Middle frontal gyrus (tissue), 1 donor: ENCODE data around the gene APOBEC2.

Experiments
- DNase-seq: peaks from one replicate; pipeline ENCODE4 v3.0.0-alpha.2; 2015; ENCODE audit warnings: low spot score; ENCODE audit errors: extremely low spot score

The APOBEC2 gene

DNA sequence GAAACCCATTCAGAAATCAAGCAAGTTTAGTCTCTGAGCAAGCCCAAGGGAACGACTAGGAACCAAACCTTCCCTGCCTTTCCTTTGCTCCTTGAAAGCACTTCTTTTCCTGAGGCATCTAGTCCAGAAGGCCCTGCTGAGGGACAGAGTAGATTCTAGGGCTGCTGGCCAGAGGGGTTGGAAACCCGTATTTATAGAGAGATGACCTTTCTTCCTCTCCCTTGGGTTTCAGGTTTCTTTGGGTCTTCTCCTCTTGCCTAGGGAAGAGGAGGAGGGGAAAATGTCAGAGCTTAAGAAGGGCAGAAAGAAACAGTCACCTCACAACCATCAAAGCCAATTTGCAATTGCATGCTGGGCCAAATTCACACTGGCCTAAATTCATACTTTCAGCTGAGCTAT, 5.8 kb downstream of the APOBEC2 start:
- no peak for DNase-seq

DNA sequence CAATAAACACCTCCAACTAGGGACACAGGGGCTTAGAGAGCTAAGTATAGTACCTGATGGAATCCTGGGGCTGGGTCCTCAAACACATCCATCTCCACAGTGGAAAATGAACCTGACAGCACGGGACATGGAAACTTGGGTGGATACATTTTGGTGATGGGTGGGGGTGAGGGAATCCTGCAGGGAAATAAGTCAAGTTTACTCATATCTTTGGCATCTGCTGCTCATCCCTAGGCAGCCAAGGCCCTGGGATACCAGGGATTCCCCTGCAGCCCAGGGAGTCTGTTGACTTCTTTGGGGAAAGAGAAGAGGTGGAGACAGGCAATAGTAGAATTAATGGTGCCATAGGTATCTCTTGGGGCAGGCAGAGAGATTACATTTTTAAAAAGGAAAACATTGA, 6.6 kb downstream of the APOBEC2 start:
- DNase-seq: no peak

DNA sequence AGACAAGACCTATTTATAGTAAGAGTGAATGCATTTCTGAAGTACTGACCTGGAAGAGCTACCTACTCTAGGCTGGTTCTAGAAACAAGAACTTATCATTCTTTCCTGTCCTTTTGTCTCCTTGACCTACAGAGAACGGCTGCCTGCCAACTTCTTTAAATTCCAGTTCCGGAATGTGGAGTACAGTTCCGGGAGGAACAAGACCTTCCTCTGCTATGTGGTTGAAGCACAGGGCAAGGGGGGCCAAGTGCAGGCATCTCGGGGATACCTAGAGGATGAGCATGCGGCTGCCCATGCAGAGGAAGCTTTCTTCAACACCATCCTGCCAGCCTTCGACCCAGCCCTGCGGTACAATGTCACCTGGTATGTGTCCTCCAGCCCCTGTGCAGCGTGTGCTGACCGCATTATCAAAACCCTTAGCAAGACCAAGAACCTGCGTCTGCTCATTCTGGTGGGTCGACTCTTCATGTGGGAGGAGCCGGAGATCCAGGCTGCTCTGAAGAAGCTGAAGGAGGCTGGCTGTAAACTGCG, 8.3 kb downstream of the APOBEC2 start:
- DNase-seq: no peak

DNA sequence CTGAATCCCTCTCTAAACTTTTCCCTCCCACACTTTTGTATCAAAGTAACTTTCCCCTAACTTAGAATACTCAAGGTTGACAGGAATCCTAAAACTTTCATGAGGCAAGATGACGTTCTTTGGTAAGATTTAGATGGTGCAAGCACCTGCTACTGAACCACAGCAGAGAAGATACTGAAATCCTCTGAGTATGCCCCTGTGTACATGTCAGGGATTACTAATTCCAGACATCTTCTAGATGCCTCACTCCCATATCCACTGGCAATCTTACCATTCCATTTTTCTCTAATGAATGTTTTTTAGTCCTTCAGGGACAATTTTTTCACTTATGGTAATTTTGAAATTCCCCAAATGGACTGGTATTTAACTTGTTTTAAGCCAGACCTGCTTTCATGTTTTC, 9.1 kb downstream of the APOBEC2 start:
- no peak for DNase-seq

DNA sequence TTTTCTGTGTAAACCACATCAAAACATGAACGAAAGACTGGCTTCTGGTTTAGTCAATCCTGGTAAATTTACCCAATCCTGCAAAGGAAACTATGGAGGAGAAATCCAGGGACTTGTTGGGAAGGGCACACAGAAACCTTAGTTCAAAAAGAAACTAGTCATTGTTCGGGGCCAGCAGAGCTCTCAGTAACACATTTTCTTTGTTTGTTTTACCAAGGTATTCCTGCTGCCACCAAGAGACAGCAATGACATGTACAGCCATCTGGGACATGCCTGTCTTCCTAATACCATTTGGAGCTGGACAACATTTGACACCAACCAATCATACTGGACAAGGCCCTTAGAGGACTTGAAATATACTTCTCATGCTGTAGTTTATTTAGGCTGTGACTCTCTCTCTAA, 10.9 kb downstream of the APOBEC2 start:
- DNase-seq: no peak

DNA sequence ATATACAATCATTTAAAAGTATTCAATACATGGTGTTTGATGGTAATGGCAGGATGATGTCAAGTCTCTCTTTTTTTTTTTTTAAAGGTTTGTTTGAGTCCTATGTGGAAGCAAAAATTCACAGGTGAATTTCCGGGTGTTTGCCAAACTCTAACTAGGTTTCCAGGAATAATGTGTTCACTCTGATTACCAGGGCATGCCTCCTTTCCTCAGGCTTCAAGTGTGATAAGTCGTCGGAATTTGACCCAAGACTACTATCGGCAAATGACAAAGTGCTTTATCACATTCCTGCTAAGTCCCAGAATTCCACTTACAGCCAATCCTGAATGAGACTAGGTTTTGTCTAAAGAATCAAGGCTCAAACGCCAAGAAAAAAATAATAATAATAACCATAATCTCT, 11.8 kb downstream of the APOBEC2 start:
- no peak for DNase-seq

DNA sequence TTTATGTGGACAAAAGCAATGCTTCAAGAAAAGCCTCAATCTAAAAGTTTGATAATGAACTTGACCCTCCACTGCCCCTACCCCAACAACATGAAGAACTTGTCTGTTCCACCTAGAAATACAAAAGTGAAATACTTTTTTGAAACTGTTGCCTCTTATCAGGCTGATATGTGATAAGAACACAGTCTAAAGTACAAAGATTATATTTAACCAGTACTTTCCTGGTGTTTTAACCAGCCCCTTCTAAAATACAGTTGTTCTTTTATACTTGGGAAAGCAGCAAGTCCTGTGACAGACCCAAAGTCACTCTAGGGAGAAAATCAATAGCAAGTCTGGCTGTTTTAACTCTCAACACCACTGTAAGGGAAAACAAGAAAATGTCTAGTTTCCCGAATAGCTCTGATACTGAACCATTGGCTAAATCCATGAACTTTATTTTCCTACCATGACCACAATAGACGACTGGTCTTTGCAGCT, 12.6 kb downstream of the APOBEC2 start:
- DNase-seq: no peak

DNA sequence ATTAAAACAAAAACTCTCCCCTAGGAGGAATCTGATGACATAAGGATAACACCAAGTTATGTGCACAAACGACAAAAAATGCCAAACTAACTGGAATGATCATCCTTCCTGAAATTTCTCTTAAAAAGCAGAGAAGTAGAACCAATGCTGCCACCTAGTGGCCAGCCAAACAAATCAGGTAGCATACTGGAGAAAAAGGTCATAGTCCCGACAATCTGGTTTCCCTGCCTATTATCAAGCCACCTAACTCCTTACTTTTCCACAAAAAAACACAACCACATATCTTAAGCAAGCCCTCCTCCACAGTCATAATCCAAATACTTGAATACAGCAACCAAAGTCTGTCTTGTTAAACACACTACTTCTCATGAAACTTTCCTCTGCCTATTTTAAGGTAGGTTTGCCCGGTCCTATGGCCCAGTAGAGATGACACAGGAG, 13.9 kb downstream of the APOBEC2 start:
- DNase-seq: peak; percentile 73

DNA sequence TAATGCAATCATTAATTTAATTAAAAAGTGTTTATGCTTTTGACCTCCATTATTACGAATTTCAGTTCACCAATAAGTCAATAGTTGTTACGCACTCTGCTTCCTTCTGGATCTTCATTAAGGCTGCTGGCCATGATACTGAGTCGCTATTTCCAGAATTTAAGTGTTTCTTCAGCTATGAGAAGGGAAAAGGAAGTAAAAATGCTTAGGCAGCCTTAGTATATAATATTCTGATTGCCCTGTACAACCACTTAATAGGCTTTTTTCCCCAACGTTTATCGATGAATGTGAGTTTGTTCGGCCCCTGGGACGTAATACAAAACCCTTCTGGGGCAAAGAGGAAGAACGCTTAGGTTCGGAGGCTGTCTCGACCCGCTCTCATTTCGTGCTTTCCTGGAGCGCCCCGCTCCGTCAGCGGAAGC, 18.5 kb downstream of the APOBEC2 start:
- peak; percentile 77 for DNase-seq

DNA sequence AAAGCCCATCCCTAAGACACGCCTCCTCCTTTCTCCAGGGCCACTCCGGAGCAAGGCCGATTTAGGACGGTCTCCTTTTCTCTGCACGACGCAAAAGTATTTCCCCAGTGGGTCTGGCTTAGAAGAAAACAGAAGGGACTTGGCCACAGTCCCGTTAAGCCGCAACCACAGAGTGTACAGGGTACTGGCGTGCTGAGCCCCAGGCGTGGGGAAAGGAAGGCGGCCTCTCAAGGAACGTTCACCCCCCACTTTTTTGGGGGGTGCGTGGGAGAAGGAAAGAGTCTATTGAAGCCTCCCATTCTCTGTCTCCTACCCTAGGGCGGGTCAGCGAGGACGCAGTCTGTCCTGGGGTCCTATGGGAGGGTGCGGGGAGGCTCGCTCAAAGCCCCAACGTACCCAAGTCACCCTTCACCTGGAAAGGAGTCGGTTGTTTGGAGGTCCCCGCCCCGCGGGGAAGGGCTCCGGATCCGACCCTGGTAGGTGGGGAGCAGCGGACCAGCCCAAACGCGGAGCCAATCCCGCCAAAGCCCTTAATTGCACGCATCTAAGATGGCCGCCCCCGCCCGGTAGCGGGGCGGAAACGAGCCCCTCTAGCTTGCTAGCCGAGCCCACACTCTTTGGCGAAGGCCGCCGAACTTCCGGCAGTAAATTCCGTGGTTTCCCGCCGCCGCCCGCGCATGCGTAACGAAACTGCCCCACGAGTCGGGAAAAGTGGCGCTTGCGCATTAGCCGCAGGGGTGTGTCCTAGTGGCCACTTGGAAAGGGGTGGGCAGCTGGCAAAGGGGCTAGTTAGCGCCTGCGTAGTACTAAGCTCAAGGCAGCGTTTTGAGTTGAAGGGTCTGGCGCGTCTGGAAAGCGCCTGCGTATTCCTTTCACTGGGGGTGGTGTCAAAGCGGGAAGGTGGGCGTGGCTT, 19.2 kb downstream of the APOBEC2 start, which contains the start of gene OARD1:
Gene OARD1 (minus strand): TSS at position 434 of the 913 bp plus-strand sequence. CDS start 722 bp downstream, outside the sequence.
- DNase-seq: peak; percentile 99

DNA sequence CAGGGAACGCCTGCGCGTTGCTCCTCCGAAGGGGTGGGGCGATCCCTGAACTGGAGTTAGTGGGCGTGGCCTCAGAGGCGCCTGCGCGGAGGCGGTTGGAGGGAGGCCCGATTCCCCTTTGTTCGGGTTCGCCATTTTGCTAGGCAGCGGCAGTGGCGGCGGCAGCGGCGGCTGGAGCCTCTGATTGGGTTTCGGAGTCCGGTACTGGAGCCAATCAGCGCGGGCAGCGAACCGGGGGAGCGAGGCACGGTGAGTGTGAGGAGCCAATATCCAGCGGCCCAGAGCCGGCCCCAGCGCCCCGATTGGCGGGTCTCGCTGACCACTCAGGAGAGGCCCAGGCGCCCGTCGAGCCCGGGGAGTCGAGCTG, 19.8 kb downstream of the APOBEC2 start, which contains the start of gene NFYA:
Gene NFYA (plus strand): TSS at position 139 of the 367 bp plus-strand sequence. CDS start 6,116 bp downstream, outside the sequence.
- DNase-seq: no peak

DNA sequence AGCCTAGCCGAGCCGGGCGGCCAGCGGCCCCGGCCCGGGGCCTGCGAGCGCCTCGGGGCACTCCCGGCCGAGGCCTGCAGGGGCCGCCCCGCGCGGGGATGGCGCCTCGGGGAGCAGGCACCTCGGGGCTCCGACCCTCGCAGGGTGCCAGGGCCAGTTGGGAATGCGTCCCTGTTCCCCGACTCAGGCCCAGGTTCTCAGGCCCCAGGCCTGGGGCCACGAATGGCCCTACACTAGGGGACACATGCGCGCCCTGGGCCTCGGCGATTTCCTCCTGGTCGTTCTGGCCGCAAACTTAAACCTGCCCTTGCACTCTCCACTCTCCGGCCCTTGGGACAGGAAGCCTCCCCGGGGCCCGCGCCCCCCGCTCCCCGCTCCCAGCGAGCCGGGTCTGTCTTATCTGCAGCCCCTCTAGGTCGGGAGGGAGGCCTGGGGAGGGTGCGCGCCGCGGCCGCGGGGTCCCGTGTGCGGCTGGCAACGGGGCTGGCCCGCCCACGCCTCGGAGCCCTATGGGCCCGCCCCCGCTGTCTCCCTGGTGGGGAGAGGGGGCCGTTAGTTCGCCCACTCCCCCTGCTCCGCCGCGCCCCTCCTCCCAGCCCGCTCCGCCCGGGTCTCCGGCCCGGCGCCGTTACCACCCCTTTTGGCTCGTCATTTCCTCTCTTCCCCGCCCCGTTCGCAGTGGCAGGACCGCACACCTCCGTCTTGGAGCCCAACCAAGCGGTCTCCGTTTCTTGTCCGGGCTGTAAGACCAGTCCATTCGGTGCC, 20.4 kb downstream of the APOBEC2 start:
- DNase-seq: peak; percentile 43

DNA sequence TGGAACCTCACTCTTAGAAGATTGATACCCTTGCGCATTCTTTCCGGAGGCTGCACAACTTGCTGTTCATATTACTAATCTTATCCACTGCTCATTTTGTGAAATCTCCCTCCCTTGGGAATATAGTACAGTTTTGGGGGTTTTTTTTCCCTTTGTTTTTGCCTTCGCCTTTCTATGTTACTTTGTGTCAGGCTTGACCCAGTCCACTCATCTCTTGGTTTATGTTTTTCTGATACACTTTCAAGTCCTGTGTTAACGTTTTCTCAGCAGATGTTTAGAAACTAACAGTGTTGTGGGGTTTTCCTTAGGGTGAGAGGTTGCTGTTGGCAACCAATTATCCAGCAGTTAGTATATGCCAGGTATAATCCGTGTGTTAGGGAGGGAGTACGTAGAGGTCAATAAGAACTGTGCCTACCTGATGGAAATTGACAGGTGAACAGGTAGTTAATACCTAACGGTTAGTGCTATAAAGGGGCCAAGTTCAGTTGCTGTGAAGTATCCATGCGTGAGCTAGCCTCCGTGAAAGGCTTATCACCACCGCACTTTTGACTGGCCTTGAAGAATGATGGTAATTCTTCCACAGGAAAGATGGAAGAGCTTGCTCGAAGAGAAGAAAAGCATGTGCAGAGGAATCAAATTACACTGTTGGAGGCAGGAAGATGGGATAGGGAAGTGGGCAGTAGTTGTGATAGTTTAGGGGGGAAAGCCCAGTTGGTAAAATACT, 21.1 kb downstream of the APOBEC2 start:
- no peak for DNase-seq

DNA sequence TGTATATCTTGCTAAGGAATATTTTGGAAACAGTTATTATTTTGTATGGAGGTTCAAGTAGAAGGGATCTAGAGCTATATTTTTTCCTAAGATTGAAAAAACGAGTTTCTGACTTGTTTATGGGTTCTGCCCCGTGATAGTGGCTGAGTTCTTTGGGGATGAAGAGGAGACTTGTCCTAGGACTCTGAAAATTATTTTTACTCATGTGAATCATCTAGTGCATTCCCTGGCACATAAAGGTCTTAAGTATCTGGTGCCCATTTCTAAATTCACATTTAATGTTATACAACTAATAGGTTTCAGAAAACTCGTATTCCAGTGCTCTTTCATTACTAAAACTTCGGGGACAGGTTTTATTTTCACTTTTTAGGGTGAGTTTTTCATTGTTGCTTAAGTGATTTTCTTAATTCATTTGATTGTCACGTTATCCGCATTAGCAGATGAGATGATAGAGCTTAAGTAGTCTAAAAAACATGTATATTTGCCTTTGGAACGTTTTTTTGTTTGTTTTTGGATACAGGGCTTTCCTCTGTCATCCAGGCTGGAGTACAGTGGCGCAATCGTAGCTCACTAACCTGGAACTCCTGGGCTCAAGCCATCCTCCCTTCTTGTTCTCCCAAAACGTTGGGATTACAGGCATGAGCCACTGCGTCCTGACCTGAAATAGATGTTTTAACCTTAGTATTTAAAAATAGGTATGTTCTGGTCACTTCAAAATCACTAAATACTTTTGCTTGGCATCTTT, 21.9 kb downstream of the APOBEC2 start:
- DNase-seq: no peak

DNA sequence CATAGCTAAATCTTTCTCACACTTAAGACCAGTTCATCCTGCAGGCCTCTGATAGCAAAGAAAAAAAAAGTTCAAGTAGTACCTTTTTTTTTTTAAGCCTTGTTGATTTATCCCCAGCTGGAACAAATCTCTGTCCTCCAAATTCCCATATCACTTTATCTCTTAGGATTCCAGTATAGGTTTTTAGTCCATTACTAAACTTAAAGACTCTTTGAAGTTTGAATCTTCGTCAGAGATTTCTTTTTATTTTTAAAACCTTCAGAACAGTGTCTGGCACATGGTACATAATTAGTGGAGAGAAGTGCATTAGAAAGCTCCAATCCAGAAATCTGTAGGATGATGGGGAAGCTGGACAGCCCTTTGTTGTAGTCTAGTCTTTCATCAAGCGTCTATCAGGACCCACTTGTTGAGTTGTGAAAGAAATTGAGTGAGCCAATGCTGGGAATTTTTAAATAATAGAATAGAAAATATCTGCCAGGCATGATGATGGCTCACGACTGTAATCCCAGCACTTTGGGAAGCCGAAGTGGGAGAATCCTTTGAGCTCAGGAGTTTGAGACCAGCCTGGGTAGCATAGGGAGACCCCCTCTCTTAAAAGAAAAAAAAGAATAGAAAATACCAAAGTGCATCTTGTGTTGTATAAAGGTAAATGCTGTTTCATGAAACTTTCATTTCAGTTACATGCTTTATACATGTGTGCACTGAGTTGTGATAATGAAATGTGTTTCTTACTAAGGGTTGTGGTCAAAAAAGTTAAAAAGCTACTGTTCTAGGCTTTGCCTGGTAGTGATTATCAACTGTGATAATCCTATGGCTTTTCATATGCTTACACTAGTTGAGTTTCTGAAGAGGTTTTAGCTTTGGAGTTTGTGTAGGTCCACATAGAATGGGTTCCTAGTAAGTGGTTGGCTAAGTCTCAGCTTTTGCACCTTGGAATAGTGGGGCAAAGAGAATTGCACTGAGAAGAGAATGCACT, 22.9 kb downstream of the APOBEC2 start:
- no peak for DNase-seq

DNA sequence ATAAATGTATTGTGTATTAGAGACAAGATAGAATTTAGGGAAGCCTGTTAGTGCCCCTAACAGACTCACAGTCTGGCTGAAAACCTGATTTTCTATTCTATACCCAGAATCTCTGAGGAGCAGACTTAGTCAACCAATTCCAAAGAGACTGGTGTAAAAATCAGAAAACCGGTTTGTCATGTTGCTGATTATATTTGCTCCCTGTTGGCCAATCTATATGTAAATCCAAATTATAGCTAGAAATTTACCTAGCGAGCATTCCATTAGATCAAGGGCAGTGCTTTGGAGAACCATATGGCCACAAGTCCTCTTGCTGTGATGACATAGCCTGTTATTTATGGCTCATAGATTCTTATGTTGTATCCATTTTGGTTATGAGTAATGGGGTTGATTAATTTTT, 24.5 kb downstream of the APOBEC2 start:
- DNase-seq: no peak

DNA sequence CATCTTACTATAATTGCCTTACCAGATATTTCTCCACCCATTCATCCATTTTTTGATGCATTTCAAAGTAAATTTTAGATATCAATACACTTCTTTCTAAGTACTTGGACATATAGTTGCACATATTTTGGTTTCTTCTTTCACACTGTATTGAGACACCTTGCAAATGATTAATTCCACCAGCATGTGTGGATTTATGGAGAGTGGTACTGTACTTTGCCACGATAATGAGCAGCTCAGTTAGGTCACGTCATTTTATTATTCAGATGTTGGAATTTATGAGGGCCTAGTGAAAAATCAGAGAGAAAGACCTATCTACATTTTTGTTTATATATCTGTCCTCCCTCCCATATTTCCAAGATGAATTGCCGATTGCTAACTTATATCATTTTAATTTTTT, 25.1 kb downstream of the APOBEC2 start:
- DNase-seq: no peak

DNA sequence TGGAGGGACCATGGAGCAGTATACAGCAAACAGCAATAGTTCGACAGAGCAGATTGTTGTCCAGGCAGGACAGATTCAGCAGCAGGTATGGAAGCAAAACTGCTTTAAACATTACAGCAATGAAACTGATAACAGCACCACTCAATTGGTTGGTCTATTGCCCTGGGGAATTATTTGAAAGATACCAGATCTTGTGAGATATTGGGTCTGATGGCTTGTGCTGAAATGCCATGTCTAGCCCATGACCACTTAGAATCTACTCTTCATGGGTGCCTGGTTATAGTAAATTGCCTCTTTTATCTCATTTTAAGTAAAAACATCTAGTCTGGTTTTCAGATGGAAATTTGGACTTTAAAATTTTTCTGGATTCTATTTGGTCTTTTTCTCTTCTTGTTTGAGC, 26.1 kb downstream of the APOBEC2 start:
- no peak for DNase-seq

DNA sequence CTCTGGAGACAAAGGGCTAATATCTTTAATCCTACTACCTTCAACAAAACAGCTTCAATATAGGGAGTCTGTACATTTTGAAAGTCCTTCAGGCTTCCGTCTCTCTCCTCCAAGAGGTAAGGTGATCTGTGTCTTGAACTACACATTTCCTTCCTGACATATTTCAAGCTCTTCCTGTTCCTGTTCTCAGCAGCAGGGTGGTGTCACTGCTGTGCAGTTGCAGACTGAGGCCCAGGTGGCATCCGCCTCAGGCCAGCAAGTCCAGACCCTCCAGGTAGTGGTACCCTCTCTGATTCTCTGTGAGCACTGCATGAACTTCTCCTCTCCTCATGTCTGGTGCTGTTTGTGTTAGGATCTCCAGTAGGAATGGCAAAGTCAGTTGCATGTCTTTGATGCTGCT, 27.6 kb downstream of the APOBEC2 start:
- no peak for DNase-seq
